Ascending aorta (tissue), 2 donors: ENCODE measurements around the gene IAH1. TPM values are rescaled to one million over a fixed set of nuclear protein-coding genes. Genes with fewer than 3 reads are reported as not detected.

Experiments
- DNase-seq, 2 donors: peaks; one replicate each; pipeline ENCODE4 v3.0.0-alpha.2; 2019; ENCODE audit warnings: low spot score in 2 of 2
- H3K27ac ChIP-seq, 2 donors: fragments of 200-600 bp; sonication (generic); one replicate each; pipeline ENCODE4 v1.5.1; 2016 to 2017; ENCODE audit warnings: mild to moderate bottlenecking in 1 of 2
- H3K27me3 ChIP-seq: fragments of 200-600 bp; sonication (generic); one replicate; pipeline ENCODE4 v1.5.1; 2017
- H3K36me3 ChIP-seq, 2 donors: fragments of 200-600 bp; sonication (generic); one replicate each; pipeline ENCODE4 v1.5.1; 2016
- H3K4me1 ChIP-seq, 2 donors: fragments of 200-600 bp; sonication (generic); one replicate each; pipeline ENCODE4 v1.5.1; 2016 to 2017; ENCODE audit warnings: mild to moderate bottlenecking in 1 of 2
- H3K4me3 ChIP-seq, 2 donors: fragments of 200-600 bp; sonication (generic); one replicate each; pipeline ENCODE4 v1.5.1; 2016 to 2017; ENCODE audit warnings: mild to moderate bottlenecking in 1 of 2
- H3K9me3 ChIP-seq, 2 donors: fragments of 200-600 bp; sonication (generic); one replicate each; pipeline ENCODE4 v1.5.1; 2016
- intact Hi-C: fragments of 100-400 bp; cut with DNase I; formaldehyde crosslinking; loops from one replicate; pipeline ENCODE4 v1.15.1; 2023
- total RNA-seq: library from RNA; depleted of rRNA; stranded (reverse); fragments of >200 nt; gene quantifications from one replicate; pipeline ENCODE4 v1.1.0, GENCODE V29; 2016
- TF ChIP-seq, protein P1 (sequence below), 3 experiments: fragments of 200-600 bp in 2 of 3; fragments of 450-650 bp in 1 of 3; sonication (generic) in 2 of 3; IDR thresholded peaks; one replicate each; pipeline ENCODE4 v1.5.1; 2016 to 2019; ENCODE audit warnings: antibody characterized with exemption in 3 of 3, mild to moderate bottlenecking in 1 of 3, moderate library complexity in 1 of 3

The IAH1 gene
- total RNA-seq, 1 donor from 2014 or later, result 86.0 TPM

DNA sequence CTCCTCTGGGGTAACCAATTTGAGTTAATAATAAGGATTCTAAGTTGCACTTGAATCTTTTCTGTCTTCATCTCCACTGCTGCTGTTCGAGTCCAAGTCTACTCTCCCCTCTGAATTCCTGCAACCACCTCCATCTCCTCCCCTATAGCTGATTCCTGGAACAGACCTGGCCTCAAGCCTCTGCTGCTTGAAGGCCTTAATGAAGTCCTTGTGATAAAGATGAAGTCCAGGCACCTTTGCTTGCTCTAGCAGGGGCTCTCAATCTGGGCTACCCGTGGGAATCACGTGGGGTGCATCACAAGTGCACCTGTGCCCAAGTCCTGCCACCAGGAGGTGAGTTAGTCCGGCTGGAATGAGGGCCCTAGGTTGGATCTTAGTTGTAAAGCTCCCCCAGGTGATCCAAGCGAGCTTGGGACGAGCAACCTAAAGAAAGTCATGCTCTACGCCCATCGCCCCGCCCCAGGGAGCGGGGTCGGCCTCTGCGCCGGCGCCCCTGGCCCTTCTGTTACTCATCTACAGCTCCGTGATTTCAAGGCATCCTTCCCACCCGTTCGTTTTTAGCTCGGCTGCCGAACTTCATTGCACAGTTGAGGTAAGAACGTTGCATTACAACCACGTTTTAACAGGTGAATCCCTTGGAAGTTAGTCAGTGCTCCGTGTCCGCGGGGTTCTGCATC lies 905 bp upstream of the IAH1 start:
- Histone ChIP-seq H3K4me3 (peak overlapping the region; percentile 77 to 90), H3K36me3 (peaks cover 0 to 7% of the 10 kb centered on the region in 2 donors), H3K27me3 (no peaks in the 10 kb centered on the region), H3K27ac (peak overlapping the region; percentile 86 to 94), H3K4me1 (peaks cover 0 to 16% of the 10 kb centered on the region in 2 donors), H3K9me3 (no peaks in the 10 kb centered on the region)
- no peak for DNase-seq
- intact Hi-C loops, result no loop called here
- TF ChIP-seq, protein P1, sequence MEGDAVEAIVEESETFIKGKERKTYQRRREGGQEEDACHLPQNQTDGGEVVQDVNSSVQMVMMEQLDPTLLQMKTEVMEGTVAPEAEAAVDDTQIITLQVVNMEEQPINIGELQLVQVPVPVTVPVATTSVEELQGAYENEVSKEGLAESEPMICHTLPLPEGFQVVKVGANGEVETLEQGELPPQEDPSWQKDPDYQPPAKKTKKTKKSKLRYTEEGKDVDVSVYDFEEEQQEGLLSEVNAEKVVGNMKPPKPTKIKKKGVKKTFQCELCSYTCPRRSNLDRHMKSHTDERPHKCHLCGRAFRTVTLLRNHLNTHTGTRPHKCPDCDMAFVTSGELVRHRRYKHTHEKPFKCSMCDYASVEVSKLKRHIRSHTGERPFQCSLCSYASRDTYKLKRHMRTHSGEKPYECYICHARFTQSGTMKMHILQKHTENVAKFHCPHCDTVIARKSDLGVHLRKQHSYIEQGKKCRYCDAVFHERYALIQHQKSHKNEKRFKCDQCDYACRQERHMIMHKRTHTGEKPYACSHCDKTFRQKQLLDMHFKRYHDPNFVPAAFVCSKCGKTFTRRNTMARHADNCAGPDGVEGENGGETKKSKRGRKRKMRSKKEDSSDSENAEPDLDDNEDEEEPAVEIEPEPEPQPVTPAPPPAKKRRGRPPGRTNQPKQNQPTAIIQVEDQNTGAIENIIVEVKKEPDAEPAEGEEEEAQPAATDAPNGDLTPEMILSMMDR (IDR thresholded peaks at IDR 0.05), result peak in 1 of 3 experiments; percentile 21

DNA sequence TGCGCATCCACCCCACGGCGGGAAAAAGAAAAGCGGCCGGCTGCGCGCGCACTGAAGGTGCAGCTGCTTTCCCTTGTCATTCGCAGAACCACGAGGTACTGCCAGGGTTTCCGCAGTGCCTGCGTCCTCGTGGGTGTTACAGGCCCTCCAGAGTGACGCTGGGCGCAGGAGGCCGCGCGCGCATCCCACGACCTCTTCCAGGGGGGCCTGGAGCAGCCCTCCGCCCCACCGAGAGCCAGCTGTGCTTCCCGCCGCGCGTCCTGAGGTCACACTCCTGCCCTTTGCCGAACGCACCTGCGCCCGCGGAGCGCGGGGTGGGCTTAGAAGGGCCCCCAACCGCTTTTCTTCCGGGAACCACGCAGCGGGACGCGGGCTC lies 378 bp upstream of the IAH1 start:
- TF ChIP-seq, protein P1 (IDR thresholded peaks at IDR 0.05), result no peak
- peak in 1 of 2 donors; percentile 77 for DNase-seq
- Histone ChIP-seq H3K27ac (peak overlapping the region; percentile 86 to 94), H3K27me3 (no peaks in the 10 kb centered on the region), H3K36me3 (peaks cover 0 to 7% of the 10 kb centered on the region in 2 donors), H3K4me1 (peaks cover 0 to 16% of the 10 kb centered on the region in 2 donors), H3K9me3 (no peaks in the 10 kb centered on the region), H3K4me3 (peak overlapping the region; percentile 77 to 90)
- intact Hi-C loops, result loop anchor here (2.0 kb wide), 3 partner anchors 51 to 157 kb away; partner anchors contain the start of genes CPSF3, ITGB1BP1 and YWHAQ

DNA sequence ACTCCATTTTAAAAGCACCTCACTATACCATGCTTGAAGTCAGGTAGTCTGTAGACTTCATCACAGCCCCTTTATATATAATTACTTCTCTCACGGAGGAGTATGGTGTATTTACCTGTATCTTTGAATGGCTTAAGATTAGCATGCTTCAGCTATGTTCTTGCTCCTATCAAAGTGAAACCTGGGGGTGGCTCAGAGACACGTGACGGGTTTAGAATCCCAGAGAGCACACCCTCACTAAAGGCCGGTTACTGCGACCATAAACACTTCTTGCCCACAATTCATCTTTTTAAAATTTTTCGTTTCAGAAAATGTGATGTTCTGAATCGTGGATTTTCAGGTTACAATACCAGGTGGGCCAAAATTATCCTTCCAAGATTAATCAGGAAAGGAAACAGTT lies 3.6 kb downstream of the IAH1 start:
- no peaks in the 10 kb centered on the region for H3K9me3 ChIP-seq
- peak overlapping the region in 1 of 2 donors; percentile 26 for H3K27ac ChIP-seq
- no peaks in the 10 kb centered on the region for H3K27me3 ChIP-seq
- peaks cover 0 to 16% of the 10 kb centered on the region in 2 donors for H3K4me1 ChIP-seq
- TF ChIP-seq, protein P1 (IDR thresholded peaks at IDR 0.05), result no peak
- peaks cover 15 to 37% of the 10 kb centered on the region in 2 donors for H3K36me3 ChIP-seq
- no peak for DNase-seq
- H3K4me3 ChIP-seq, result no peak overlapping the region
- intact Hi-C loops, result no loop called here

DNA sequence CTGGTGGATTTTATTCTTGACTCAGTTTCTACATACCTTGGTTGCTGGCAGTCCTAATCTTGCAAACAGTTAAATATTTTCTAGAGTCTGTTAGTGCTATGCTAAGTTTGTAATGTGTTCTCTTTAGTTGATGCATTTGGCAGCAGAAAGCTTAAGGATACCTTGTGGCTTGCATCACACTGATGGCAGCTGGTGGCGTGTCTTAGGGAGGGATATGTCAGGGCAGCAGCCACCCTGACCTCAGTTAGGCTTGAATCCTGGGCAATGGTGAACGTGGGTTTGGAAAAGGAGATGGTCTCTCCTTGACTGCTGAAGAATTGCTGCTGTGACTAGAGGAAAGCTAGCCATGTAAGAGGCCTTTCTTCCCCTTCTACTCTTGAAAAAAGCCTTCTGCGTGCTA lies 4.2 kb downstream of the IAH1 start:
- no peak overlapping the region for H3K4me3 ChIP-seq
- H3K4me1 ChIP-seq, result peaks cover 0 to 16% of the 10 kb centered on the region in 2 donors
- H3K27me3 ChIP-seq, result no peaks in the 10 kb centered on the region
- peaks cover 21 to 43% of the 10 kb centered on the region in 2 donors for H3K36me3 ChIP-seq
- no peak for DNase-seq
- TF ChIP-seq, protein P1 (IDR thresholded peaks at IDR 0.05), result no peak
- peak overlapping the region in 1 of 2 donors; percentile 26 for H3K27ac ChIP-seq
- intact Hi-C loops, result no loop called here
- H3K9me3 ChIP-seq, result no peaks in the 10 kb centered on the region

DNA sequence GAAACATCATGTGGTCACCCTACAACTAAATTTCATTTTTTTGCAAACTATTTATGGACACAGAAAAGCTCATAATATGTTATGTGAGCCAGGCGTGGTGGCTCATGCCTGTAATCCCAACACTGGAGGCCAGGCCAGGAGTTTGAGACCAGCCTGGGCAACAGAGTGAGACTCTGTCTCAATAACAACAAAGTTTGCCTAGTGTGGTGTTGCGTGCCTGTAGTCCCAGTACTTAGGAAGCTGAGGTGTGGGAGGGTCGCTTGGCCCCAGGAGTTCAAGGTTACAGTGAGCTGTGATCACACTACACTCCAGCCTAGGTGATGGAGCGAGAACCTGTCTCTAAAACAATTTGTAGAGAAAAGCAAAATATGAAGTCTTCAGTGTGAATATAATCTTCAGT lies 5.8 kb downstream of the IAH1 start:
- Histone ChIP-seq H3K4me1 (peaks cover 0 to 16% of the 10 kb centered on the region in 2 donors), H3K27ac (no peak overlapping the region), H3K36me3 (peaks cover 36 to 60% of the 10 kb centered on the region in 2 donors), H3K27me3 (no peaks in the 10 kb centered on the region), H3K4me3 (no peak overlapping the region), H3K9me3 (no peaks in the 10 kb centered on the region)
- TF ChIP-seq, protein P1 (IDR thresholded peaks at IDR 0.05), result no peak
- DNase-seq, result no peak
- intact Hi-C loops, result no loop called here
